Stomach (tissue), 4 donors: ENCODE results near the gene DONSON.

Source experiments
- POLR2A ChIP-seq, 4 donors: fragments of 450-650 bp; IDR thresholded peaks; one replicate each; pipeline ENCODE4 v1.6.1; 2016; ENCODE audit warnings: antibody characterized with exemption in 4 of 4, control low read depth in 2 of 4, mild to moderate bottlenecking in 1 of 4, moderate library complexity in 1 of 4
- POLR2AphosphoS5 ChIP-seq, 3 donors: sonication (generic); formaldehyde crosslinking; IDR thresholded peaks; one replicate each; pipeline ENCODE4 v1.6.1; 2016; ENCODE audit warnings: antibody characterized with exemption in 3 of 3
- TF ChIP-seq, protein P1 (sequence below), 7 experiments: fragments of 450-650 bp in 4 of 7; fragments of 200-600 bp in 3 of 7; sonication (generic) in 3 of 7; IDR thresholded peaks; one replicate each; pipeline ENCODE4 v1.5.1; 2016 to 2019; ENCODE audit warnings: antibody characterized with exemption in 7 of 7, control low read depth in 2 of 7, mild to moderate bottlenecking in 1 of 7

DNA sequence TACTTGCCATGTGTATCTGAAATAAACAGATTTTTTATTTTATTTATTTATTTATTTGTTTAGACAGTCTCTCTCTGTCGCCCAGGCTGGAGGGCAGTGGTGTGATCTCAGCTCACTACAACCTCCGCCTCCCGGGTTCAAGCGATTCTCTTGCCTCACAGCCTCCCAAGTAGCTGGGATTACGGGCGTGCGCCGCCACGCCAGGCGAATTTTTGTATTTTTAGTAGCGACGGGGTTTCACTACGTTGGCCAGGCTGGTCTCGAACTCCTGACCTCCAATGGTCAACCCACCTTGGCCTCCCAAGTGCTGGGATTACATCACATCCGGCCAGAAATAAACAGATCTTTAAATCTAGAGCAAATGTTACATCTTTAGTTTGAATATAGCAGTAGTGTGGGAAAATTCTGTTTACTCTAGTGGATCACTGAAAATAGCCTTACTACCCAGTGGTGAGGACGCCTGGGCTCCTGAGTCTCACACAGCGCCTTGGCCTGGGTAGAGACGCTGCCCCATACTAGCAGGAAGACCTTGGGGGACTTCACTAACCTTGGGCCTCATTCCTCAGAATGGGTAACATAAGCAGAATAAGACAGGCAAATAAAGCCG, 47.3 kb downstream of the DONSON start:
- TF ChIP-seq POLR2AphosphoS5 (IDR thresholded peaks at IDR 0.05) (no peak), POLR2A (IDR thresholded peaks at IDR 0.05) (no peak)
- TF ChIP-seq, protein P1, sequence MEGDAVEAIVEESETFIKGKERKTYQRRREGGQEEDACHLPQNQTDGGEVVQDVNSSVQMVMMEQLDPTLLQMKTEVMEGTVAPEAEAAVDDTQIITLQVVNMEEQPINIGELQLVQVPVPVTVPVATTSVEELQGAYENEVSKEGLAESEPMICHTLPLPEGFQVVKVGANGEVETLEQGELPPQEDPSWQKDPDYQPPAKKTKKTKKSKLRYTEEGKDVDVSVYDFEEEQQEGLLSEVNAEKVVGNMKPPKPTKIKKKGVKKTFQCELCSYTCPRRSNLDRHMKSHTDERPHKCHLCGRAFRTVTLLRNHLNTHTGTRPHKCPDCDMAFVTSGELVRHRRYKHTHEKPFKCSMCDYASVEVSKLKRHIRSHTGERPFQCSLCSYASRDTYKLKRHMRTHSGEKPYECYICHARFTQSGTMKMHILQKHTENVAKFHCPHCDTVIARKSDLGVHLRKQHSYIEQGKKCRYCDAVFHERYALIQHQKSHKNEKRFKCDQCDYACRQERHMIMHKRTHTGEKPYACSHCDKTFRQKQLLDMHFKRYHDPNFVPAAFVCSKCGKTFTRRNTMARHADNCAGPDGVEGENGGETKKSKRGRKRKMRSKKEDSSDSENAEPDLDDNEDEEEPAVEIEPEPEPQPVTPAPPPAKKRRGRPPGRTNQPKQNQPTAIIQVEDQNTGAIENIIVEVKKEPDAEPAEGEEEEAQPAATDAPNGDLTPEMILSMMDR (IDR thresholded peaks at IDR 0.05): no peak
